Hematopoietic multipotent progenitor cell treated with erythropoietin and hydrocortisone succinate and interleukin-3 and kit ligand, for 6 days (in vitro differentiated cells): ENCODE data around the gene C1orf146.
"Not testable (repeated sequence)": the region's sequence is repeated elsewhere in the genome, so short reads cannot be mapped to it uniquely, and the experiment has no call there.

Source experiments
- DNase-seq: peaks from one replicate; pipeline ENCODE4 v3.0.0-alpha.2; 2015

C1orf146 gene

DNA sequence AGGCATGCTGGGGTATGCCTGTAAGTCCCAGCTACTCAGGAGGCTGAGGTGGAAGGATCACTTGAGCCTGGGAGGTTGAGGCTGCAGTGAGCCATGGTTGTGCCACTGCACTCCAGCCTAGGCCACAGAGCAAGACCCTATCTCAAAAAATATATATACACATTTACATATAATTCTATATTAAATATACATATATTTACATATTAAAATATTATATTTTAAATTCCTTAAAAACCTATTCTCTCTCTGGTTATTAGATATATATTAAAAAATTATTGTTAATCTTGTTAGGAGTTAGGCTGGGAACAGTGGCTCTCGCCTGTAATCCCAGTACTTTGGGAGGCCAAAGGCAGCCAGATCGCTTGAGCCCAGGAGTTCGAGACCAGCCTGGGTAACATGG, 58.4 kb downstream of the C1orf146 start:
- DNase-seq, result no peak

DNA sequence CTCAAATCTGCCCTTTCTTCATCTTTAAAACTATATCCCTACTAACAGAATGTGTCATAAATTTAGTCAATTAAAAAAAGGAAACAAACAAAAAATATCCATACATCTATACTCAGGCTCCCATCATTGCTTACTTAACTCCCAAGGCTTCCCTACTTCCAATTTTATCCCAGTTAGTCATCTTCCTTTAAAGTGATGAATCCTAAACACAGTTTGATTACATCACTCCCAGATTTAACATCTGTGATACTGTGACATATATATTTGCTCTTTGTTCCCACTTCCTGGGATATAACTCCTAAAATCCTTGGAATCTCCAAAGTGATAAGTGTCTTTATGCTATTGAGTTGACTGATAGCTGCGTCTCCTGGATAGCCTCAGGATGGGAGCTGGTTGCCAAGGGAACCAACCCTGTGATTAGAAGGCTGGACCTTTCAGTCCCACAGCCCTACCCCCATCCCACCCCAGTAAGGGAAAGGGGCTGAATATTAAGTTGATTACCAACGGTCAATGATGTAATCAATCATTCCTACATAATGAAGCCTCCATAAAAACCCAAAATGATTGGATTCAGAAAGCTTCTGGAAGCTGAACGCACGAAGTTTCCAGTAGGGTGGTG, 59.5 kb downstream of the C1orf146 start:
- DNase-seq, result no peak

DNA sequence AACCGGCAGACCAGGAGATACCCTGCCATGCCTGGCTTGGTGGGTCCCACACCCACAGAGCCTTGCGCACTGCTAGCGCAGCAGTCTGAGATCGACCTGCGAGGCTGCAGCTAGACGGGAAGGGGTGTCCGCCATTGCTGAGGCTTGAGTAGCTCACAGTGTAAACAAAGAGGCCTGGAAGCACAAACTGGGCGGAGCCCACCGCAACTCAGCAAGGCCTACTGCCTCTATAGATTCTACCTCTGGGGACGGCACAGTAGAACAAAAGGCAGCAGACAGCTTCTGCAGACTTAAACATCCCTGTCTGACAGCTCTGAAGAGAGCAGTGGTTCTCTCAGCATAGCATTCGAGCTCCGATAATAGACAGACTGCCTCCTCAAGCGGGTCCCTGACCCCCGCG, 62.1 kb downstream of the C1orf146 start:
- not testable (repeated sequence) for DNase-seq

GRCh38 chr1:92281411-92281810, 63.7 kb downstream of the C1orf146 start:
- not testable (repeated sequence) for DNase-seq

DNA sequence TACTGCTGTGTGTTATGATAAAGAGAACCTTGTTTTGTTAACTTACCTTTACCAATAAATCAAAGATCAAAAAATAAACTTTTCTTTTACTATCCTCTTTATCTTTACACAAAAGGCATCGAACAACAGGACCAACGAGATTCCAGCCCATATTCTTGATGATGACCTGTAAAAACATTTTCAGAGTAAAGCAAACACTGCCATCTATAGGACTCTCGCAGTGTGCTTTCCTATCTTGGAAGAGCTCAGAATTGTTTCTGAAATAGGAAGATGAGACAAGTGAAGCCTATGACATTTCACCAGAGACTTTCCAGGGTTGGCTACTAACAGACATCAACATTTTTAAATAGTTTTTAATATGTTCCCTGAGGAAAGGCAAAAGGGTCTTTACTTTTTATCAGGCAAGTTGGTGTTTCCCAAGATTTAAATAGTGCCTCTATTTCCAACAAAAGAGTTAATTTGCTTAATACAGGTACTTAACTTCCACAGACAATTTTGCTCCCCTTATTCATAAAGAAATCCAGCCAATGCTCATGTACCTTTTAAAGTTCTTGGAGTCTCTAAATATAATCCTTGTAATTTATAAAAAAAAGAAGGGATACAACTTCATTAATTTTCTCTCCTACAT, 73.8 kb downstream of the C1orf146 start:
- DNase-seq, result peak; percentile 82
